ENCODE measurements around the gene LSS. TPM values are rescaled to one million over a fixed set of nuclear protein-coding genes. Genes with fewer than 3 reads are reported as not detected.

Gene LSS
- total RNA-seq, 1 donor from 2014 or later: 108 TPM

DNA sequence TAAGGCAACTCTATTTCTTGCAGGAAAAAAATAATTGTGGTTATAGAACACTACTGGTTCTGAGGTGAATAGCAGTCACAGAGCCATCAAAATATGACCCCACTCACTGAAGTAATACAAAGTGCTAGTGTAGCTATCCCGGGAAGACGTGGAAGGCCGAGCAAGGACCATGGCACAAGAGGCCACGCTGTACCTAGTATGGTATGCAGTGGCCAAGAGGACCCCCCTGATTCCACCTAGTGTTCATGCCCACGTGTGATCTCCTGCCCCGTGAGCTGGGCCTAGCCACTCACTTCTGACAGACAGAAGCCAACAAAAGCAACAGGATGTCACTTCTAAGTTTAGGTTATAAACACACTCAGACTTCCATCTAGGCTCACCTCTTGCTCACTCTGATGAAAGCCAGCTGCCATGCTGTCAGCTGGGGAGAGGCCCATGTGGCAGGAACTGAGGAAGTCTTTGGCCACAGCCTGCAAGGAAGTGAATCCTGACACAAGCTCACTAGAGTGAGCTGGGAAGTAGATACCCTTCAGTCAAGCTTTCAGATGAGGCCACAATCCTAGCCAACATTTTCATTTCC, 21.7 kb upstream of the LSS start:
- intact Hi-C loops (cut with DNase I): no loop called here
- no peaks in the 10 kb centered on the region for H3K4me1 ChIP-seq
- no peak overlapping the region for H3K27ac ChIP-seq
- DNase-seq: no peak
- H3K4me3 ChIP-seq: no peak overlapping the region
- no peak for ATAC-seq
- TF ChIP-seq, protein P1, sequence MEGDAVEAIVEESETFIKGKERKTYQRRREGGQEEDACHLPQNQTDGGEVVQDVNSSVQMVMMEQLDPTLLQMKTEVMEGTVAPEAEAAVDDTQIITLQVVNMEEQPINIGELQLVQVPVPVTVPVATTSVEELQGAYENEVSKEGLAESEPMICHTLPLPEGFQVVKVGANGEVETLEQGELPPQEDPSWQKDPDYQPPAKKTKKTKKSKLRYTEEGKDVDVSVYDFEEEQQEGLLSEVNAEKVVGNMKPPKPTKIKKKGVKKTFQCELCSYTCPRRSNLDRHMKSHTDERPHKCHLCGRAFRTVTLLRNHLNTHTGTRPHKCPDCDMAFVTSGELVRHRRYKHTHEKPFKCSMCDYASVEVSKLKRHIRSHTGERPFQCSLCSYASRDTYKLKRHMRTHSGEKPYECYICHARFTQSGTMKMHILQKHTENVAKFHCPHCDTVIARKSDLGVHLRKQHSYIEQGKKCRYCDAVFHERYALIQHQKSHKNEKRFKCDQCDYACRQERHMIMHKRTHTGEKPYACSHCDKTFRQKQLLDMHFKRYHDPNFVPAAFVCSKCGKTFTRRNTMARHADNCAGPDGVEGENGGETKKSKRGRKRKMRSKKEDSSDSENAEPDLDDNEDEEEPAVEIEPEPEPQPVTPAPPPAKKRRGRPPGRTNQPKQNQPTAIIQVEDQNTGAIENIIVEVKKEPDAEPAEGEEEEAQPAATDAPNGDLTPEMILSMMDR (IDR thresholded peaks at IDR 0.05): no peak
- peaks cover 99% of the 10 kb centered on the region for H3K36me3 ChIP-seq
- no peaks in the 10 kb centered on the region for H3K9me3 ChIP-seq
- no peaks in the 10 kb centered on the region for H3K27me3 ChIP-seq

DNA sequence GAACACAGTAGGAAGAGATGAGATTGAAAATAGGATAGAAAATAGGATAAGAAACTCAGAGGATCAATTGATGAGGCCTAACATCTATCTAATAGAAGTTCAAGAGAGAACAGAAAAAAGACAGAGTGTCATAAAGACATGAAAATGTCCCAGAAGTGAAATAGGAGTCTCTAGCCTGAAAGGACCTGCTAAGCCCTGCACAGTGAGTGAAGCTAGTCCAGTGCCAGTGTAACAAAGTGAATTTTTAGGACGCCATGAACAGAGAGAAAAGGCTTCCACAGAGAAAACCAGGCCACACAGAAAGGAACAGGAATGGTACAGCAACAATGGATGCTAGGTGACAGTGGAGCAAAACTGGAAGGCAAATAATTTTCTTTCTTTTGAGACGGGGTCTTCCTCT, 20.3 kb upstream of the LSS start:
- intact Hi-C loops (cut with DNase I): no loop called here
- Histone ChIP-seq H3K27ac (no peak overlapping the region), H3K4me3 (no peak overlapping the region), H3K36me3 (peaks cover 99% of the 10 kb centered on the region), H3K4me1 (no peaks in the 10 kb centered on the region), H3K9me3 (no peaks in the 10 kb centered on the region), H3K27me3 (no peaks in the 10 kb centered on the region)
- DNase-seq (no peak), ATAC-seq (no peak)
- TF ChIP-seq, protein P1 (IDR thresholded peaks at IDR 0.05): no peak

DNA sequence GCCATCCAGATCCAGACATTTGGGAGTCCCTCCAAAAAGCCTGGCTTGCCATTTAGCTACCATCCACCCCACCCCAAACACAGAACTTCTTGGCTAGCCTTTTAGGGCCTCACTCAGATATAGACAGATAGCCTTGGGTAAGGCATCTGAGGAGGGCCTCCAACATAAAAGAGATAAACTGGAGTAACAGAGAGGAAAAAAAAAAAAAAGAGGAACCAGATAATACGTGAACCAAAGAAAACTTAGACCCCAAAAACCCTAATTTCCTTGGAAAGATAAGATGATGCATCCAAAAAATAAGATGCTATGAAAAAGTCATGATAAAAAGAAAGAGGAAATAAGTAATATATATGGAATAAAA, 19.8 kb upstream of the LSS start:
- TF ChIP-seq, protein P1 (IDR thresholded peaks at IDR 0.05): no peak
- Histone ChIP-seq H3K27ac (no peak overlapping the region), H3K36me3 (peaks cover 99% of the 10 kb centered on the region), H3K4me1 (no peaks in the 10 kb centered on the region), H3K9me3 (no peaks in the 10 kb centered on the region), H3K27me3 (no peaks in the 10 kb centered on the region), H3K4me3 (no peak overlapping the region)
- ATAC-seq (no peak), DNase-seq (no peak)
- intact Hi-C loops (cut with DNase I): no loop called here

DNA sequence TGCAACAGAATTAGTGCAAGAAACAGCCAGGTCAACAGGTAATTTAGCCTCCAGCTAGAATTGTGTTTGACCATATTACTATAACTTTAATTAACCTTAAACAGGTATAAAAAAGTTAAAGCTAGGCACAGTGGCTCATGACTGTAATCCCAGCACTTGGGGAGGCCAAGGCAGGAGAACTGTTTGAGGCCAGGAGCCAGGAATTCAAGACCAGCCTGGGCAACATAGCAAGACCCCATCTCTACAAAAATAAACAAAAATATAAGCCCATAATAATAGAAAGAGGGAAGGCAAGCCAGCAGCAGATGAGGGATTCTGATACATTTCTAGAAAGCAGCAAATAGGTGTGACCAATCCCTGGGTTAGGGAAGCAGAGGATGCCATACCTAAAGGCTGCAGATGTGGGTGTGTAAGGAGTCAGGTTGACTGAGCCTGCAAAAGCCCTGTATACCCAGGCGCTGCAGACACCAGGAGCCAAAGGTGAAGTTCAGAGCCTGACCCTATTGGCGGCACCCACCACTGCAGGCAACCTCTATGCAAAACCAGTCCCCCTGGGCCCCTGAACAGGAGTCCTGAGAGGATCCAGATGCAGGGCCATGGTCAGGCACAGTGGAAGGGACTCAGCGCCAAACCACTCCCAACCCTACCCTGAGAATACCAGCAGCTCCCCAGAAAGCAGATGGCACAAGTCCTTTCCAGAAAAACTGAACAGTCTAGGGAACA, 19.3 kb upstream of the LSS start:
- ATAC-seq (no peak), DNase-seq (no peak)
- TF ChIP-seq, protein P1 (IDR thresholded peaks at IDR 0.05): no peak

DNA sequence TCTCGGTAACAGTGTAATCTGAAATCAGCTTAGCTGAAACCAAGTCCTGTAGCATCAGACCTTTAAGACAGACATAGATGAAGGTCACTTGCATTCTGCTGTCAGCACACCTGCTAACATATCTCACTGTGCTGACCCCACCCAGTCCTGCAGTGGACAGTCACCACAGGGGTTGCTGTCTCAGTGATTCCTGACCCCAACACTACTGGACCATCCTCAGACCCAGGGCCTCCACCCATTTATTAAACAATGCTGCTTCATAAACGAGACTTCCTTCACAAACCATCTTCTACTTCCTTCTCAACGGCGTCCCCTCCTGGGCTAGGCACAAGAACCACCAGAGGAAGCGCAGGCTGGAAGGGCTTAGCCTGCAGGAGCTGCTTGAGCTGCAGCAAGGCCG, 17.8 kb upstream of the LSS start:
- Histone ChIP-seq H3K27me3 (no peaks in the 10 kb centered on the region), H3K4me3 (no peak overlapping the region), H3K36me3 (peaks cover 99% of the 10 kb centered on the region), H3K9me3 (no peaks in the 10 kb centered on the region), H3K27ac (no peak overlapping the region), H3K4me1 (no peaks in the 10 kb centered on the region)
- TF ChIP-seq, protein P1 (IDR thresholded peaks at IDR 0.05): no peak
- DNase-seq: no peak
- intact Hi-C loops (cut with DNase I): no loop called here
- ATAC-seq: no peak

More for the DNA sequence above, 19.3 kb upstream of the LSS start:
- Histone ChIP-seq H3K36me3 (peaks cover 99% of the 10 kb centered on the region), H3K9me3 (no peaks in the 10 kb centered on the region), H3K27me3 (no peaks in the 10 kb centered on the region), H3K27ac (no peak overlapping the region), H3K4me3 (no peak overlapping the region), H3K4me1 (no peaks in the 10 kb centered on the region)
- intact Hi-C loops (cut with DNase I): no loop called here

Data from upper lobe of right lung (tissue), 1 donor.